H1 (cell line): ENCODE results near the gene TAF6. TPM values are rescaled to one million over a fixed set of nuclear protein-coding genes. Genes with fewer than 3 reads are reported as not detected.

Experiments
- CTCF ChIA-PET: fragments of 300-600 bp; sonication (Branson Sonifier 250); formaldehyde crosslinking; loops from one replicate; lab custom pipeline; 2021; ENCODE audit not compliant: partially characterized antibody; lab: Charles Lee
- POLR2A ChIA-PET: fragments of 300-600 bp; sonication (Branson Sonifier 250); formaldehyde crosslinking; loops from one replicate; lab custom pipeline; 2021; ENCODE audit warnings: inconsistent platforms; ENCODE audit not compliant: partially characterized antibody; lab: Charles Lee
- DNase-seq, 2 experiments: peaks; one replicate each; pipeline versions ENCODE4 v3.0.0 to v3.0.0-alpha.2; 2010 to 2022; ENCODE audit warnings: low spot score in 2 of 2, low read depth in 1 of 2, mixed read lengths in 1 of 2
- FAIRE-seq: peaks from 2 replicates; lab custom pipeline; 2011; peaks lifted over from hg19 to GRCh38; lab: Jason Lieb, UNC
- H2AFZ ChIP-seq: 2 replicates; pipeline ENCODE4 v1.8.1; 2012; ENCODE audit warnings: low read length, inconsistent platforms
- H2AK5ac ChIP-seq: 2 replicates; pipeline ENCODE4 v1.6.1; 2013; ENCODE audit warnings: low read depth, low read length
- H2BK120ac ChIP-seq: replicated peaks from 2 replicates; pipeline ENCODE3; 2013; ENCODE audit warnings: low read depth, low read length, inconsistent platforms
- H2BK12ac ChIP-seq: 2 replicates; pipeline ENCODE4 v1.6.1; 2013; ENCODE audit warnings: low read depth, low read length
- H2BK15ac ChIP-seq: 2 replicates; pipeline ENCODE4 v1.6.1; 2013; ENCODE audit warnings: low read length
- H2BK20ac ChIP-seq: 2 replicates; pipeline ENCODE4 v1.6.1; 2013; ENCODE audit warnings: low read length
- H2BK5ac ChIP-seq: 2 replicates; pipeline ENCODE4 v1.6.1; 2013; ENCODE audit warnings: low read depth, low read length
- H3K14ac ChIP-seq: 2 replicates; pipeline ENCODE4 v1.6.1; 2013; ENCODE audit warnings: inconsistent platforms; ENCODE audit not compliant: insufficient read length
- H3K18ac ChIP-seq: 2 replicates; pipeline ENCODE4 v1.6.1; 2013; ENCODE audit warnings: low read length; ENCODE audit errors: extremely low read depth
- H3K23ac ChIP-seq: 2 replicates; pipeline ENCODE4 v1.6.1; 2013; ENCODE audit warnings: inconsistent platforms; ENCODE audit not compliant: insufficient read length
- H3K23me2 ChIP-seq: 2 replicates; pipeline ENCODE4 v1.6.1; 2013; ENCODE audit warnings: low read depth, low read length
- H3K27ac ChIP-seq: 2 replicates; pipeline ENCODE4 v1.6.1; 2011; ENCODE audit warnings: low read depth, low read length, inconsistent platforms
- H3K27me3 ChIP-seq, 4 experiments: replicated peaks in 1 of 4; 1 replicate in 1 of 4; 2 replicates in 3 of 4; pipeline versions ENCODE4 v1.6.1 to v1.8.1; 2011 to 2013; ENCODE audit warnings: low read length in 3 of 4, mild to moderate bottlenecking in 3 of 4, inconsistent platforms in 2 of 4, mixed read lengths in 2 of 4, moderate library complexity in 1 of 4; ENCODE audit not compliant: control insufficient read depth in 3 of 4, insufficient read depth in 3 of 4; ENCODE audit errors: extremely low read depth in 1 of 4
- H3K36me3 ChIP-seq, 4 experiments: 2 replicates each; pipeline versions ENCODE4 v1.6.1 to v1.8.1; 2011 to 2013; ENCODE audit warnings: mild to moderate bottlenecking in 4 of 4, low read length in 3 of 4, moderate library complexity in 2 of 4, control low read depth in 1 of 4, inconsistent platforms in 1 of 4; ENCODE audit not compliant: insufficient read depth in 4 of 4, control insufficient read depth in 2 of 4
- H3K4ac ChIP-seq: replicated peaks from 2 replicates; pipeline ENCODE3; 2013; ENCODE audit warnings: low read length, low read depth, mixed read lengths, inconsistent platforms; ENCODE audit not compliant: insufficient read length
- H3K4me1 ChIP-seq, 4 experiments: replicated peaks in 1 of 4; 1 replicate in 1 of 4; 2 replicates in 3 of 4; pipeline versions ENCODE4 v1.6.1 to v1.8.1; 2011 to 2013; ENCODE audit warnings: low read length in 3 of 4, inconsistent platforms in 2 of 4, mixed read lengths in 1 of 4; ENCODE audit not compliant: insufficient read depth in 4 of 4, control insufficient read depth in 3 of 4
- H3K4me2 ChIP-seq, 2 experiments: 2 replicates each; pipeline versions ENCODE4 v1.6.1 to v1.8.1; 2011 to 2013; ENCODE audit warnings: low read depth in 2 of 2, low read length in 2 of 2, control low read depth in 1 of 2, inconsistent platforms in 1 of 2, mild to moderate bottlenecking in 1 of 2; ENCODE audit not compliant: insufficient read depth in 1 of 2
- H3K4me3 ChIP-seq, 4 experiments: fragments of 200-600, 300-600 bp in 1 of 4; sonication (generic), shearing (Covaris generic), sonication (Bioruptor Twin) in 1 of 4; 2 replicates each; pipeline versions ENCODE4 v1.5.1 to v1.8.1; 2011 to 2016; ENCODE audit warnings: low read length in 4 of 4, low read depth in 3 of 4, control low read depth in 2 of 4, inconsistent platforms in 2 of 4, mild to moderate bottlenecking in 2 of 4, mixed read lengths in 1 of 4, moderate library complexity in 1 of 4; ENCODE audit not compliant: insufficient read depth in 2 of 4; ENCODE audit errors: extremely low read depth in 1 of 4
- H3K56ac ChIP-seq: replicated peaks from 2 replicates; pipeline ENCODE3; 2013; ENCODE audit warnings: low read depth, mild to moderate bottlenecking, mixed read lengths, low read length, inconsistent platforms; ENCODE audit not compliant: insufficient read length
- H3K79me1 ChIP-seq: 2 replicates; pipeline ENCODE4 v1.6.1; 2013; ENCODE audit warnings: low read depth, low read length, control low read depth
- H3K79me2 ChIP-seq, 2 experiments: 2 replicates each; pipeline versions ENCODE4 v1.6.1 to v1.8.1; 2012 to 2013; ENCODE audit warnings: low read length in 2 of 2, mild to moderate bottlenecking in 2 of 2, inconsistent platforms in 1 of 2; ENCODE audit not compliant: insufficient read depth in 2 of 2, control insufficient read depth in 1 of 2
- H3K9ac ChIP-seq, 4 experiments: replicated peaks in 1 of 4; 1 replicate in 1 of 4; 2 replicates in 3 of 4; pipeline versions ENCODE4 v1.6.1 to v1.8.1; 2011 to 2013; ENCODE audit warnings: low read depth in 3 of 4, low read length in 3 of 4, control low read depth in 2 of 4, mild to moderate bottlenecking in 2 of 4, moderate library complexity in 2 of 4, inconsistent platforms in 1 of 4; ENCODE audit errors: extremely low read depth in 1 of 4
- H3K9me3 ChIP-seq, 2 experiments: 2 replicates each; pipeline versions ENCODE4 v1.6.1 to v1.8.1; 2012 to 2013; ENCODE audit warnings: mild to moderate bottlenecking in 2 of 2, moderate library complexity in 2 of 2, control low read depth in 1 of 2, inconsistent platforms in 1 of 2, low read depth in 1 of 2, low read length in 1 of 2, mixed read lengths in 1 of 2; ENCODE audit not compliant: insufficient read depth in 2 of 2
- H4K20me1 ChIP-seq, 2 experiments: replicated peaks in 1 of 2; 2 replicates each; pipeline versions ENCODE3 to v1.8.1; 2011 to 2013; ENCODE audit warnings: inconsistent platforms in 2 of 2, low read length in 2 of 2, mild to moderate bottlenecking in 1 of 2; ENCODE audit not compliant: insufficient read depth in 2 of 2, control insufficient read depth in 1 of 2
- H4K5ac ChIP-seq: 2 replicates; pipeline ENCODE4 v1.6.1; 2013; ENCODE audit warnings: low read length, low read depth, mixed read lengths, inconsistent platforms; ENCODE audit not compliant: insufficient read length
- H4K8ac ChIP-seq: 2 replicates; pipeline ENCODE4 v1.8.0; 2013; ENCODE audit warnings: mild to moderate bottlenecking, moderate library complexity, low read length, inconsistent platforms; ENCODE audit not compliant: insufficient read depth; ENCODE audit errors: extremely low read depth
- H4K91ac ChIP-seq: replicated peaks from 2 replicates; pipeline ENCODE3; 2013; ENCODE audit warnings: low read length, mixed read lengths, inconsistent platforms; ENCODE audit not compliant: insufficient read length
- BCL11A ChIP-seq, 2 experiments: IDR thresholded peaks; one replicate each; pipeline ENCODE4 v1.6.1; 2011; ENCODE audit warnings: low read depth in 2 of 2, low read length in 2 of 2, mild to moderate bottlenecking in 2 of 2
- CREB1 ChIP-seq: IDR thresholded peaks from 2 replicates; pipeline ENCODE4 v1.6.1; 2012; ENCODE audit warnings: inconsistent platforms
- GTF2F1 ChIP-seq: IDR thresholded peaks from 2 replicates; pipeline ENCODE4 v1.6.1; 2012; ENCODE audit warnings: low read depth, low read length, improper control_type of control experiment, borderline replicate concordance
- SRF ChIP-seq: IDR thresholded peaks from 2 replicates; pipeline ENCODE4 v1.6.1; 2011; ENCODE audit warnings: mild to moderate bottlenecking, low read depth, low read length, moderate library complexity
- WGBS, 2 experiments: shearing (Covaris generic) in 1 of 2; methylation state at CpG; one replicate each; pipeline versions ENCODE4 v1.1.6 to v1.1.7; 2013 to 2015; ENCODE audit warnings: low lambda C conversion rate in 2 of 2, mixed read lengths in 2 of 2, inconsistent platforms in 1 of 2, low coverage in 1 of 2, missing lambda C conversion rate in 1 of 2; ENCODE audit not compliant: insufficient replicate concordance in 2 of 2, insufficient coverage in 1 of 2, insufficient read length in 1 of 2; ENCODE audit errors: extremely low coverage in 1 of 2, missing lambda C conversion rate in 1 of 2; 5-methylcytosine and 5-hydroxymethylcytosine counted together
- polyA plus RNA-seq, 7 experiments: library from polyadenylated mRNA; depleted of rRNA in 3 of 7; stranded (reverse) in 5 of 7; unstranded in 2 of 7; fragments of >200 nt in 5 of 7; fragments of 200-250 nt in 2 of 7; gene quantifications; 1 replicate in 5 of 7; 2 replicates in 1 of 7; 4 replicates in 1 of 7; pipeline versions ENCODE4 v1.2.1 to v1.2.3, GENCODE V29; 2011 to 2013; ENCODE audit warnings: missing spikeins in 2 of 7, mixed read lengths in 2 of 7
- total RNA-seq: library from RNA; stranded (reverse); fragmentation: NEBNext Ultra II Directional; extraction: Animal tissue kit (Norgen Biotek cat#: 25700); gene quantifications from 2 replicates; pipeline ENCODE4 v1.2.1, GENCODE V29; 2021

TAF6 gene
- total and polyA plus RNA-seq, 2 of the 8 experiments (the other 6 are each of a cell fraction or from before 2014, with no cell fraction given) = 66.7 to 101 TPM

DNA sequence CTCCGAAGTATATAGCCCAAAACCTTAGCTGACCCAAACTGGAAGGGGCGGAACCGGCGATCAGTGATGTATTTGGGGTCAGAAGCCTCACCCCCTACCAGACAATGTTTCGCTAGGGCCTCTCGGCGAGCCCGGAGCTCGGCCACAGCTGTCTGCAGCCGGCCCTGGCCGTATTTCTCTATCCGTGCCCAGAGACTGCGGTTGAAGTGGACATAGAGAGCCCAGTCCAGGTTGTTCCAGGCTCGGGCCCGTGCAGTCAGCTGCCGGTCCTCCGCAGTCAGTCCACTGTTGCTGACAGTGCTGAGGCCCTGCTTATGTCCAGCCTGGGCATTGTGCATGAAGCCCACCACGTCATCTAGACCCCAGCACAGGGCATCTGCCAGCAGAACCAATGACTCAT is 40.9 kb upstream of the TAF6 start:
- Histone ChIP-seq H4K20me1 (peaks cover 8 to 23% of the 10 kb centered on the region in 2 experiments), H4K5ac (no peak overlapping the region), H3K18ac (no peak overlapping the region), H4K8ac (no peak overlapping the region), H3K56ac (no peak overlapping the region), H3K4me2 (no peak overlapping the region), H3K4ac (no peak overlapping the region), H4K91ac (no peak overlapping the region), H3K27me3 (no peaks in the 10 kb centered on the region), H3K4me3 (no peak overlapping the region), H2BK12ac (no peak overlapping the region), H3K4me1 (peaks cover 0 to 15% (median 9%) of the 10 kb centered on the region in 4 experiments; a peak in 5 of 7 replicates), H3K9ac (no peak overlapping the region), H3K27ac (no peak overlapping the region; the same call in 1 of the 2 replicates), H2AK5ac (no peak overlapping the region), H3K79me2 (no peaks in the 10 kb centered on the region), H3K36me3 (peaks cover 6 to 20% (median 14%) of the 10 kb centered on the region in 4 experiments), H2AFZ (no peak overlapping the region), H3K23me2 (peaks cover 6% of the 10 kb centered on the region), H3K9me3 (no peaks in the 10 kb centered on the region), H3K23ac (no peak overlapping the region), H3K79me1 (no peaks in the 10 kb centered on the region; the same call in 1 of the 2 replicates), H2BK15ac (no peak overlapping the region), H3K14ac (no peak overlapping the region), H2BK120ac (no peak overlapping the region), H2BK20ac (no peak overlapping the region), H2BK5ac (no peak overlapping the region)
- no peak for TF ChIP-seq GTF2F1
- TF ChIP-seq BCL11A (IDR thresholded peaks at IDR 0.05; ENCODE audit: low read depth in 2 of 2, low read length in 2 of 2) = no peak
- no peak for TF ChIP-seq CREB1
- TF ChIP-seq SRF = no peak
- 96% methylated on average over 18 of the region's 18 CpGs; no CpG with 5 or more reads in 1 of the 2 experiments for WGBS, 2 experiments
- DNase-seq (no peak), FAIRE-seq (no peak)
- CTCF ChIA-PET = interaction anchor here (0.9 to 7.9 kb wide), 7 partner anchors 11 to 57 kb away, joined by 3 to 83 read pairs (median 3); partner anchors contain the start of gene LAMTOR4
- POLR2A ChIA-PET = interaction anchor here (0.6 to 9.9 kb wide), 10 partner anchors 8 to 346 kb away, joined by 3 to 145 read pairs (median 3); partner anchors contain the start of genes AP4M1, GAL3ST4, LAMTOR4 and MBLAC1
